ENCODE results near the gene TBX6. TPM values are rescaled to one million over a fixed set of nuclear protein-coding genes. Genes with fewer than 3 reads are reported as not detected.
A peak's percentile ranks its signal among the peaks of the same experiment; 100 is the strongest.

Gene TBX6
- total RNA-seq, 1 experiment from 2014 or later: 2.9 TPM

- H3K36me3 ChIP-seq (replicated peaks; ENCODE audit: control insufficient read depth, insufficient read depth, low read length): peaks cover 24% of the 10 kb centered on the region
- H3K4me3 ChIP-seq (ENCODE audit: insufficient read depth, low read depth, low read length): no peak overlapping the region
- peak; percentile 54 for DNase-seq
- H3K27me3 ChIP-seq (ENCODE audit: control insufficient read depth, insufficient read depth, low read length): no peaks in the 10 kb centered on the region
Observed at GRCh38 chr16:30085247-30085646, 6.5 kb downstream of the TBX6 start.

GRCh38 chr16:30084816-30085159 is 6.9 kb downstream of the TBX6 start:
- H3K27me3 ChIP-seq (ENCODE audit: control insufficient read depth, insufficient read depth, low read length): no peaks in the 10 kb centered on the region
- peaks cover 26% of the 10 kb centered on the region for H3K36me3 ChIP-seq (replicated peaks; ENCODE audit: control insufficient read depth, insufficient read depth, low read length)
- peak; percentile 58 for DNase-seq
- no peak overlapping the region for H3K4me3 ChIP-seq (ENCODE audit: insufficient read depth, low read depth, low read length)

GRCh38 chr16:30084096-30084815 is 7.5 kb downstream of the TBX6 start:
- H3K27me3 ChIP-seq (ENCODE audit: control insufficient read depth, insufficient read depth, low read length): no peaks in the 10 kb centered on the region
- DNase-seq: no peak
- H3K36me3 ChIP-seq (replicated peaks; ENCODE audit: control insufficient read depth, insufficient read depth, low read length): peaks cover 30% of the 10 kb centered on the region
- no peak overlapping the region for H3K4me3 ChIP-seq (ENCODE audit: insufficient read depth, low read depth, low read length)

- H3K27me3 ChIP-seq (ENCODE audit: control insufficient read depth, insufficient read depth, low read length): no peaks in the 10 kb centered on the region
- H3K4me3 ChIP-seq (ENCODE audit: insufficient read depth, low read depth, low read length): no peak overlapping the region
- no peak for DNase-seq
- peaks cover 34% of the 10 kb centered on the region for H3K36me3 ChIP-seq (replicated peaks; ENCODE audit: control insufficient read depth, insufficient read depth, low read length)
Observed at GRCh38 chr16:30083216-30084055, 8.3 kb downstream of the TBX6 start.

GRCh38 chr16:30082545-30083090 is 9.1 kb downstream of the TBX6 start:
- no peak overlapping the region for H3K4me3 ChIP-seq (ENCODE audit: insufficient read depth, low read depth, low read length)
- no peaks in the 10 kb centered on the region for H3K27me3 ChIP-seq (ENCODE audit: control insufficient read depth, insufficient read depth, low read length)
- DNase-seq: peak; percentile 82
- peaks cover 41% of the 10 kb centered on the region for H3K36me3 ChIP-seq (replicated peaks; ENCODE audit: control insufficient read depth, insufficient read depth, low read length)

GRCh38 chr16:30079480-30079879 is 12.2 kb downstream of the TBX6 start:
- Histone ChIP-seq H3K4me3 (ENCODE audit: insufficient read depth, low read depth, low read length) (no peak overlapping the region), H3K27me3 (ENCODE audit: control insufficient read depth, insufficient read depth, low read length) (no peaks in the 10 kb centered on the region), H3K36me3 (replicated peaks; ENCODE audit: control insufficient read depth, insufficient read depth, low read length) (peaks cover 41% of the 10 kb centered on the region)
- no peak for DNase-seq

- peaks cover 36% of the 10 kb centered on the region for H3K36me3 ChIP-seq (replicated peaks; ENCODE audit: control insufficient read depth, insufficient read depth, low read length)
Observed at GRCh38 chr16:30078744-30079143, 13.0 kb downstream of the TBX6 start.

GRCh38 chr16:30077656-30078055 is 14.1 kb downstream of the TBX6 start:
- no peaks in the 10 kb centered on the region for H3K27me3 ChIP-seq (ENCODE audit: control insufficient read depth, insufficient read depth, low read length)
- H3K4me3 ChIP-seq (ENCODE audit: insufficient read depth, low read depth, low read length): no peak overlapping the region
- DNase-seq: no peak
- peaks cover 27% of the 10 kb centered on the region for H3K36me3 ChIP-seq (replicated peaks; ENCODE audit: control insufficient read depth, insufficient read depth, low read length)

More at GRCh38 chr16:30078744-30079143, 13.0 kb downstream of the TBX6 start:
- DNase-seq: no peak
- Histone ChIP-seq H3K4me3 (ENCODE audit: insufficient read depth, low read depth, low read length) (no peak overlapping the region), H3K27me3 (ENCODE audit: control insufficient read depth, insufficient read depth, low read length) (no peaks in the 10 kb centered on the region)

- H3K4me3 ChIP-seq (ENCODE audit: insufficient read depth, low read depth, low read length): peak overlapping the region; percentile 92
- DNase-seq: no peak
- peaks cover 24% of the 10 kb centered on the region for H3K36me3 ChIP-seq (replicated peaks; ENCODE audit: control insufficient read depth, insufficient read depth, low read length)
- H3K27me3 ChIP-seq (ENCODE audit: control insufficient read depth, insufficient read depth, low read length): no peaks in the 10 kb centered on the region
Observed at GRCh38 chr16:30076276-30076791, 15.4 kb downstream of the TBX6 start.

GRCh38 chr16:30075503-30076275 is 16.0 kb downstream of the TBX6 start, which contains the start of gene PPP4C:
PPP4C (plus strand) TSS chr16:30075994; CDS start chr16:30076378, 384 bp downstream.
- Histone ChIP-seq H3K36me3 (replicated peaks; ENCODE audit: control insufficient read depth, insufficient read depth, low read length) (peaks cover 17% of the 10 kb centered on the region), H3K4me3 (ENCODE audit: insufficient read depth, low read depth, low read length) (peak within 1 kb of the TSS; percentile 92), H3K27me3 (ENCODE audit: control insufficient read depth, insufficient read depth, low read length) (no peaks in the 10 kb centered on the region)
- DNase-seq: peak; percentile 99

- Histone ChIP-seq H3K27me3 (ENCODE audit: control insufficient read depth, insufficient read depth, low read length) (no peaks in the 10 kb centered on the region), H3K36me3 (replicated peaks; ENCODE audit: control insufficient read depth, insufficient read depth, low read length) (peaks cover 33% of the 10 kb centered on the region), H3K4me3 (ENCODE audit: insufficient read depth, low read depth, low read length) (no peak overlapping the region)
- no peak for DNase-seq
Observed at GRCh38 chr16:30070490-30070889, 21.2 kb downstream of the TBX6 start.

GRCh38 chr16:30069611-30070462 is 21.9 kb downstream of the TBX6 start:
- H3K36me3 ChIP-seq (replicated peaks; ENCODE audit: control insufficient read depth, insufficient read depth, low read length): peaks cover 33% of the 10 kb centered on the region
- no peaks in the 10 kb centered on the region for H3K27me3 ChIP-seq (ENCODE audit: control insufficient read depth, insufficient read depth, low read length)
- no peak for DNase-seq
- no peak overlapping the region for H3K4me3 ChIP-seq (ENCODE audit: insufficient read depth, low read depth, low read length)

- peaks cover 33% of the 10 kb centered on the region for H3K36me3 ChIP-seq (replicated peaks; ENCODE audit: control insufficient read depth, insufficient read depth, low read length)
- H3K4me3 ChIP-seq (ENCODE audit: insufficient read depth, low read depth, low read length): no peak overlapping the region
- no peaks in the 10 kb centered on the region for H3K27me3 ChIP-seq (ENCODE audit: control insufficient read depth, insufficient read depth, low read length)
- DNase-seq: no peak
Observed at GRCh38 chr16:30068750-30069610, 22.7 kb downstream of the TBX6 start.

Data from H7 (cell line).